Adrenal gland (tissue), 12 donors: Measurements from ENCODE around the gene MT1F. TPM values are rescaled to one million over a fixed set of nuclear protein-coding genes. Genes with fewer than 3 reads are reported as not detected.

Experiments used
- DNase-seq, 7 donors: peaks; one replicate each; pipeline ENCODE4 v3.0.0-alpha.2; 2019 to 2020
- H3K27ac ChIP-seq, 5 donors: fragments of 200-600 bp; sonication (generic) in 4 of 5; 1 replicate in 3 of 5; 2 replicates in 2 of 5; pipeline versions ENCODE4 v1.5.1 to v1.8.0; 2016 to 2020; ENCODE audit warnings: mild to moderate bottlenecking in 1 of 5
- H3K27me3 ChIP-seq: fragments of 200-600 bp; 2 replicates; pipeline ENCODE4 v1.8.0; 2021
- H3K36me3 ChIP-seq, 2 donors: fragments of 200-600 bp; replicated peaks in 1 of 2; 1 replicate in 1 of 2; 2 replicates in 1 of 2; pipeline versions ENCODE4 v1.5.1 to v1.8.0; 2018 to 2022
- H3K4me1 ChIP-seq, 2 donors: fragments of 200-600 bp; replicated peaks in 1 of 2; 1 replicate in 1 of 2; 2 replicates in 1 of 2; pipeline versions ENCODE4 v1.5.1 to v1.8.0; 2018 to 2021
- H3K4me3 ChIP-seq, 4 donors: fragments of 200-600 bp; sonication (generic) in 3 of 4; one replicate each; pipeline ENCODE4 v1.5.1; 2016 to 2018
- H3K9me3 ChIP-seq, 3 donors: fragments of 200-600 bp; sonication (generic) in 1 of 3; replicated peaks in 1 of 3; 1 replicate in 2 of 3; 2 replicates in 1 of 3; pipeline versions ENCODE4 v1.5.1 to v1.8.0; 2016 to 2021
- CTCF ChIP-seq, 6 experiments: fragments of 450-650 bp in 4 of 6; fragments of 200-600 bp in 2 of 6; sonication (generic) in 1 of 6; IDR thresholded peaks; 1 replicate in 5 of 6; 2 replicates in 1 of 6; pipeline versions ENCODE4 v1.5.1 to v1.8.0; 2016 to 2021; ENCODE audit warnings: antibody characterized with exemption in 6 of 6, mild to moderate bottlenecking in 2 of 6, moderate library complexity in 1 of 6
- POLR2A ChIP-seq, 2 donors: fragments of 450-650 bp; IDR thresholded peaks; one replicate each; pipeline ENCODE4 v1.6.1; 2017; ENCODE audit warnings: antibody characterized with exemption in 2 of 2, mild to moderate bottlenecking in 2 of 2, moderate library complexity in 1 of 2
- WGBS, 4 donors: extraction: QIAGEN DNeasy Blood & Tissue Kit in 2 of 4; methylation state at CpG; one replicate each; pipeline versions ENCODE4 v1.1.5 to v1.1.7; 2013 to 2017; 5-methylcytosine and 5-hydroxymethylcytosine counted together
- intact Hi-C, 2 donors: fragments of 100-400 bp; cut with DNase I; formaldehyde crosslinking; loops; one replicate each; pipeline versions ENCODE4 v1.14.1 to v1.15.0; 2022 to 2023
- polyA plus RNA-seq, 3 donors: library from polyadenylated mRNA; stranded (reverse); fragments of 200-250 nt in 2 of 3; fragments of 350-450 nt in 1 of 3; fragmentation: Illumina TruSeq in 1 of 3; extraction: RNeasy Lipid Tissue Mini Kit (QIAGEN cat#74804) in 1 of 3; gene quantifications; one replicate each; pipeline ENCODE4 v1.2.3, GENCODE V29; 2013 to 2014
- total RNA-seq, 9 donors: library from RNA; depleted of rRNA in 4 of 9; stranded (reverse); fragments of >200 nt in 4 of 9; fragments of 120-200 nt in 1 of 9; fragmentation: NEBNext Ultra II Directional in 1 of 9; extraction: Animal tissue kit (Norgen Biotek cat#: 25700) in 1 of 9; gene quantifications; one replicate each; pipeline versions ENCODE4 v1.1.0 to v1.2.4, GENCODE V29; 2013 to 2023
- donor health status: healthy with polysubstance abuse.
- donor health status: Bipolar disorder and iron deficiency.
- donor health status: DM: yes; HTN: yes; CAD: no.
- donor health status: DM: no; HTN: no; CAD: no.
- donor health status: DM: no; HTN: no; CAD: no.
- donor health status: DM: yes; HTN: yes; CAD: no.

The MT1F gene
- total and polyA plus RNA-seq, 12 donors, result 10.8 to 204 (median 44.8) TPM

GRCh38 chr16:56647641-56648431, 9.9 kb upstream of the MT1F start:
- intact Hi-C loops, result no loop called here
- Histone ChIP-seq H3K27ac (no peak overlapping the region), H3K4me3 (no peak overlapping the region), H3K9me3 (no peaks in the 10 kb centered on the region), H3K4me1 (peaks cover 0 to 7% of the 10 kb centered on the region in 2 donors), H3K27me3 (no peaks in the 10 kb centered on the region), H3K36me3 (no peaks in the 10 kb centered on the region)
- TF ChIP-seq POLR2A (IDR thresholded peaks at IDR 0.05) (no peak), CTCF (IDR thresholded peaks at IDR 0.05) (no peak)
- WGBS, 4 donors, result 55 to 91% (median 63%) methylated on average over 13 to 33 of the region's 33 CpGs
- no peak for DNase-seq

- Histone ChIP-seq H3K36me3 (no peaks in the 10 kb centered on the region), H3K27ac (no peak overlapping the region), H3K4me1 (peaks cover 0 to 7% of the 10 kb centered on the region in 2 donors), H3K4me3 (no peak overlapping the region), H3K9me3 (no peaks in the 10 kb centered on the region), H3K27me3 (no peaks in the 10 kb centered on the region)
- intact Hi-C loops, result no loop called here
- 53 to 75% (median 64%) methylated on average over 1 to 2 of the region's 2 CpGs for WGBS, 4 donors
- DNase-seq, result no peak
- no peak for TF ChIP-seq CTCF (IDR thresholded peaks at IDR 0.05)
- no peak for TF ChIP-seq POLR2A (IDR thresholded peaks at IDR 0.05)
These were observed 8.5 kb upstream of the MT1F start for GRCh38 chr16:56649271-56649670.

GRCh38 chr16:56649820-56650219, 7.9 kb upstream of the MT1F start:
- Histone ChIP-seq H3K4me3 (no peak overlapping the region), H3K4me1 (peaks cover 0 to 7% of the 10 kb centered on the region in 2 donors), H3K36me3 (no peaks in the 10 kb centered on the region), H3K27ac (no peak overlapping the region), H3K9me3 (no peaks in the 10 kb centered on the region), H3K27me3 (no peaks in the 10 kb centered on the region)
- WGBS, 4 donors, result 87 to 95% (median 92%) methylated on average over 3 of the region's 3 CpGs
- intact Hi-C loops, result no loop called here
- TF ChIP-seq CTCF (IDR thresholded peaks at IDR 0.05) (no peak), POLR2A (IDR thresholded peaks at IDR 0.05) (no peak)
- DNase-seq, result no peak

- no peak for TF ChIP-seq POLR2A (IDR thresholded peaks at IDR 0.05)
- TF ChIP-seq CTCF (IDR thresholded peaks at IDR 0.05), result no peak
- H3K27me3 ChIP-seq, result no peaks in the 10 kb centered on the region
- WGBS, 4 donors, result 75 to 84% (median 79%) methylated on average over 4 to 7 of the region's 7 CpGs
- intact Hi-C loops, result no loop called here
- no peak within 1 kb of the TSS for H3K4me3 ChIP-seq
- DNase-seq, result no peak
- no peaks in the 10 kb centered on the region for H3K9me3 ChIP-seq
- no peaks in the 10 kb centered on the region for H3K36me3 ChIP-seq
- peaks cover 0 to 7% of the 10 kb centered on the region in 2 donors for H3K4me1 ChIP-seq
- no peak within 1 kb of the TSS for H3K27ac ChIP-seq
These were observed 6.2 kb upstream of the MT1F start, which contains the start of gene MT1B for GRCh38 chr16:56651586-56651985. MT1B (plus strand) TSS chr16:56651886; CDS start chr16:56651954, 68 bp downstream.
